CD14-positive monocyte (primary cell): Measurements from ENCODE around the gene NAT9. TPM values are rescaled to one million over a fixed set of nuclear protein-coding genes. Genes with fewer than 3 reads are reported as not detected.
A peak's percentile ranks its signal among the peaks of the same experiment; 100 is the strongest.

Experiments used
- DNase-seq, 3 donors: peaks; one replicate each; pipeline ENCODE4 v3.0.0-alpha.2; 2011 to 2022
- H2AFZ ChIP-seq: 2 replicates; pipeline ENCODE4 v1.6.0; 2012; ENCODE audit warnings: mild to moderate bottlenecking, low read depth, low read length, inconsistent platforms; ENCODE audit not compliant: insufficient read depth, poor library complexity, severe bottlenecking
- H3K27ac ChIP-seq, 2 donors: 1 replicate in 1 of 2; 2 replicates in 1 of 2; pipeline ENCODE4 v1.5.1; 2012 to 2013; ENCODE audit warnings: low read length in 2 of 2, control low read depth in 1 of 2, inconsistent platforms in 1 of 2, low read depth in 1 of 2, mild to moderate bottlenecking in 1 of 2
- H3K27me3 ChIP-seq, 2 donors: one replicate each; pipeline versions ENCODE4 v1.6.0 to v1.6.1; 2011 to 2013; ENCODE audit warnings: low read length in 2 of 2; ENCODE audit not compliant: control insufficient read depth in 2 of 2, insufficient read depth in 2 of 2
- H3K36me3 ChIP-seq, 2 donors: replicated peaks in 1 of 2; 1 replicate in 1 of 2; 2 replicates in 1 of 2; pipeline versions ENCODE4 v1.5.1 to v1.6.1; 2012 to 2013; ENCODE audit warnings: low read length in 2 of 2, control low read depth in 1 of 2, inconsistent platforms in 1 of 2, mild to moderate bottlenecking in 1 of 2; ENCODE audit not compliant: insufficient read depth in 2 of 2, control insufficient read depth in 1 of 2
- H3K4me1 ChIP-seq, 2 donors: 1 replicate in 1 of 2; 2 replicates in 1 of 2; pipeline versions ENCODE4 v1.5.1 to v1.6.1; 2012 to 2013; ENCODE audit warnings: low read length in 2 of 2, control low read depth in 1 of 2, inconsistent platforms in 1 of 2, mild to moderate bottlenecking in 1 of 2, moderate library complexity in 1 of 2; ENCODE audit not compliant: insufficient read depth in 2 of 2, control insufficient read depth in 1 of 2
- H3K4me2 ChIP-seq: replicated peaks from 2 replicates; pipeline ENCODE3; 2012; ENCODE audit warnings: low read length, moderate library complexity, mild to moderate bottlenecking; ENCODE audit not compliant: poor library complexity, severe bottlenecking; ENCODE audit errors: extremely low read depth
- H3K4me3 ChIP-seq, 3 experiments: fragments of 200-600 bp in 1 of 3; sonication (generic) in 1 of 3; replicated peaks in 1 of 3; 1 replicate in 2 of 3; 2 replicates in 1 of 3; pipeline ENCODE4 v1.5.1; 2011 to 2013; ENCODE audit warnings: low read length in 3 of 3, mild to moderate bottlenecking in 3 of 3, control low read depth in 2 of 3, low read depth in 2 of 3, inconsistent platforms in 1 of 3, moderate library complexity in 1 of 3
- H3K79me2 ChIP-seq: 2 replicates; pipeline ENCODE4 v1.6.0; 2012; ENCODE audit warnings: mild to moderate bottlenecking, control low read depth, inconsistent platforms, low read length, moderate library complexity; ENCODE audit not compliant: insufficient read depth
- H3K9ac ChIP-seq: 2 replicates; pipeline ENCODE4 v1.6.0; 2017; ENCODE audit warnings: low read length, mild to moderate bottlenecking; ENCODE audit not compliant: insufficient read depth, poor library complexity, severe bottlenecking
- H3K9me3 ChIP-seq, 2 donors: replicated peaks in 1 of 2; 1 replicate in 1 of 2; 2 replicates in 1 of 2; pipeline versions ENCODE4 v1.5.1 to v1.6.1; 2012 to 2013; ENCODE audit warnings: low read length in 2 of 2, control low read depth in 1 of 2; ENCODE audit not compliant: control insufficient read depth in 1 of 2, insufficient read depth in 1 of 2
- H4K20me1 ChIP-seq: 2 replicates; pipeline ENCODE4 v1.6.0; 2012; ENCODE audit warnings: mild to moderate bottlenecking, low read length, control low read depth, moderate library complexity; ENCODE audit not compliant: insufficient read depth
- H3K27ac Mint-ChIP-seq, 7 donors: one replicate each; pipeline ENCODE4 v1.8.0; 2020; ENCODE audit warnings: mild to moderate bottlenecking in 7 of 7, mixed read lengths in 7 of 7, moderate library complexity in 6 of 7, inconsistent platforms in 2 of 7
- H3K27me3 Mint-ChIP-seq, 3 donors: one replicate each; pipeline ENCODE4 v1.8.0; 2021 to 2022; ENCODE audit warnings: low read depth in 3 of 3, mild to moderate bottlenecking in 3 of 3, mixed read lengths in 3 of 3, moderate library complexity in 3 of 3, inconsistent platforms in 1 of 3
- H3K36me3 Mint-ChIP-seq, 2 donors: one replicate each; pipeline ENCODE4 v1.8.0; 2020; ENCODE audit warnings: mixed read lengths in 2 of 2, inconsistent platforms in 1 of 2, mild to moderate bottlenecking in 1 of 2
- H3K4me1 Mint-ChIP-seq: one replicate; pipeline ENCODE4 v1.8.0; 2020; ENCODE audit warnings: mild to moderate bottlenecking, mixed read lengths
- H3K4me3 Mint-ChIP-seq, 2 donors: one replicate each; pipeline ENCODE4 v1.8.0; 2020; ENCODE audit warnings: mild to moderate bottlenecking in 2 of 2, mixed read lengths in 2 of 2, moderate library complexity in 1 of 2
- H3K9me3 Mint-ChIP-seq, 7 donors: one replicate each; pipeline ENCODE4 v1.8.0; 2020 to 2022; ENCODE audit warnings: mixed read lengths in 7 of 7, mild to moderate bottlenecking in 6 of 7, moderate library complexity in 6 of 7, inconsistent platforms in 2 of 7
- CTCF ChIP-seq: fragments of 200-600 bp; IDR thresholded peaks from one replicate; pipeline ENCODE4 v1.8.0; 2022; ENCODE audit warnings: antibody characterized with exemption, mild to moderate bottlenecking
- WGBS: methylation state at CpG from one replicate; pipeline ENCODE4 v1.1.5; 2013; ENCODE audit warnings: missing lambda C conversion rate; ENCODE audit not compliant: insufficient coverage; 5-methylcytosine and 5-hydroxymethylcytosine counted together
- intact Hi-C, 2 donors: fragments of 100-400 bp; cut with micrococcal nuclease; formaldehyde crosslinking; loops; one replicate each; pipeline versions ENCODE4 v1.15.0 to v1.15.1; 2023
- polyA plus RNA-seq, 3 donors: library from polyadenylated mRNA; depleted of rRNA in 1 of 3; unstranded in 2 of 3; stranded (reverse) in 1 of 3; fragments of 300-500 nt in 2 of 3; fragments of >200 nt in 1 of 3; fragmentation: Illumina TruSeq in 2 of 3; gene quantifications; 1 replicate in 2 of 3; 2 replicates in 1 of 3; pipeline ENCODE4 v1.2.3, GENCODE V29; 2012 to 2021

Gene NAT9
- polyA plus RNA-seq, 3 donors: 7.1 to 95.6 (median 7.8) TPM

GRCh38 chr17:74807925-74808324 lies 31.8 kb upstream of the NAT9 start:
- Mint-ChIP-seq H3K27me3 (peaks cover 2 to 7% (median 4%) of the 10 kb centered on the region in 3 donors), H3K9me3 (no peaks in the 10 kb centered on the region), H3K4me3 (no peak overlapping the region), H3K4me1 (peaks cover 62% of the 10 kb centered on the region), H3K27ac (peak overlapping the region in 2 of 7 donors; percentile 13 to 36), H3K36me3 (peaks cover 63 to 81% of the 10 kb centered on the region in 2 donors)
- Histone ChIP-seq H3K4me3 (no peak overlapping the region), H4K20me1 (peaks cover 72% of the 10 kb centered on the region), H3K27ac (no peak overlapping the region), H3K4me2 (no peak overlapping the region), H3K27me3 (no peaks in the 10 kb centered on the region), H2AFZ (no peak overlapping the region), H3K4me1 (peaks cover 49 to 61% of the 10 kb centered on the region in 2 donors), H3K9ac (no peak overlapping the region), H3K79me2 (peaks cover 12% of the 10 kb centered on the region), H3K9me3 (no peaks in the 10 kb centered on the region), H3K36me3 (peaks cover 29 to 48% of the 10 kb centered on the region in 2 donors)
- WGBS: 0% methylated on average over 2 of the region's 6 CpGs
- intact Hi-C loops: loop anchor here in 1 of 2 donors (5.0 kb wide), 1 partner anchor 44 kb away; no protein-coding TSS in a partner anchor
- DNase-seq: peak in 2 of 3 donors; percentile 26 to 34
- no peak for TF ChIP-seq CTCF

- Histone ChIP-seq H3K27ac (no peak overlapping the region), H3K4me3 (no peak overlapping the region), H3K27me3 (no peaks in the 10 kb centered on the region), H3K9me3 (no peaks in the 10 kb centered on the region), H4K20me1 (peaks cover 68% of the 10 kb centered on the region), H3K79me2 (peaks cover 12% of the 10 kb centered on the region), H3K9ac (no peak overlapping the region), H3K4me1 (peaks cover 44 to 56% of the 10 kb centered on the region in 2 donors), H3K36me3 (peaks cover 30 to 53% of the 10 kb centered on the region in 2 donors), H2AFZ (no peak overlapping the region), H3K4me2 (no peak overlapping the region)
- Mint-ChIP-seq H3K27ac (peak overlapping the region in 1 of 7 donors; percentile 36), H3K4me1 (peaks cover 57% of the 10 kb centered on the region), H3K4me3 (no peak overlapping the region), H3K9me3 (no peaks in the 10 kb centered on the region), H3K27me3 (peaks cover 2 to 7% (median 4%) of the 10 kb centered on the region in 3 donors), H3K36me3 (peaks cover 66 to 81% of the 10 kb centered on the region in 2 donors)
- TF ChIP-seq CTCF: no peak
- DNase-seq: no peak
- 55% methylated on average over 6 of the region's 13 CpGs for WGBS
- intact Hi-C loops: loop anchor here in 1 of 2 donors (5.0 kb wide), 1 partner anchor 45 kb away; no protein-coding TSS in a partner anchor
Measured at GRCh38 chr17:74807441-74807840, 31.3 kb upstream of the NAT9 start.
